HepG2 (cell line): ENCODE results near the gene FCER1G. TPM values are rescaled to one million over a fixed set of nuclear protein-coding genes. Genes with fewer than 3 reads are reported as not detected.

ENCODE experiments used
- ATAC-seq: fragments of 200-7000 bp; cut with Tn5 transposase; 3 replicates; pipeline ENCODE4 v1.9.1; 2020; ENCODE audit warnings: mild to moderate bottlenecking, moderate library complexity
- BruUV-seq: library from RNA; stranded (reverse); fragments of 400-500 nt; replicated peaks from 2 replicates; lab custom pipeline; 2021; lab: Mats Ljungman, UMichigan
- CTCF ChIA-PET: fragments of 300-600 bp; formaldehyde crosslinking; extraction: SDS; loops from one replicate; lab custom pipeline; 2021; ENCODE audit warnings: low total read pairs, inconsistent platforms, low intra/inter-chr PET ratio; lab: Yijun Ruan, JAX
- POLR2A ChIA-PET: fragments of 350-600 bp; sonication (Branson Sonifier 250); formaldehyde crosslinking; loops from one replicate; lab custom pipeline; 2020; ENCODE audit warnings: antibody characterized with exemption, inconsistent platforms; lab: Yijun Ruan, JAX
- DNase-seq: peaks from one replicate; pipeline ENCODE4 v3.0.0-alpha.2; 2015; ENCODE audit warnings: low spot score
- FAIRE-seq: peaks from 3 replicates; lab custom pipeline; 2011; peaks lifted over from hg19 to GRCh38; lab: Jason Lieb, UNC
- H2AFZ ChIP-seq: one replicate; pipeline ENCODE4 v1.6.1; 2011; ENCODE audit warnings: low read length, inconsistent platforms
- H3K27ac ChIP-seq: fragments of 300-600 bp; 3 replicates; pipeline ENCODE4 v1.8.0; 2011; ENCODE audit warnings: mixed run types, mild to moderate bottlenecking, mixed read lengths, low read length, inconsistent platforms; ENCODE audit not compliant: insufficient read depth; ENCODE audit errors: extremely low read length
- H3K27me3 ChIP-seq, 2 experiments: fragments of 200-600 bp in 1 of 2; 2 replicates in 1 of 2; 3 replicates in 1 of 2; pipeline versions ENCODE4 v1.6.0 to v1.8.0; 2011; ENCODE audit warnings: low read length in 2 of 2, mild to moderate bottlenecking in 2 of 2, moderate library complexity in 2 of 2, inconsistent platforms in 1 of 2; ENCODE audit not compliant: insufficient read depth in 2 of 2, control insufficient read depth in 1 of 2
- H3K36me3 ChIP-seq, 2 experiments: fragments of 200-600 bp in 1 of 2; replicated peaks in 1 of 2; 2 replicates in 1 of 2; 3 replicates in 1 of 2; pipeline versions ENCODE4 v1.5.1 to v1.8.0; 2011; ENCODE audit warnings: low read length in 2 of 2, inconsistent platforms in 1 of 2; ENCODE audit not compliant: insufficient read depth in 2 of 2, control insufficient read depth in 1 of 2
- H3K4me1 ChIP-seq: 2 replicates; pipeline ENCODE4 v1.5.1; 2012; ENCODE audit warnings: low read length, inconsistent platforms; ENCODE audit not compliant: insufficient read depth
- H3K4me2 ChIP-seq: 2 replicates; pipeline ENCODE4 v1.6.0; 2011; ENCODE audit warnings: low read depth, low read length, inconsistent platforms
- H3K4me3 ChIP-seq, 3 experiments: fragments of 200-600 bp in 1 of 3; sonication (generic), shearing (Covaris generic) in 1 of 3; replicated peaks in 1 of 3; 2 replicates each; pipeline ENCODE4 v1.5.1; 2011 to 2016; ENCODE audit warnings: low read length in 3 of 3, inconsistent platforms in 2 of 3, low read depth in 2 of 3, mild to moderate bottlenecking in 2 of 3, control low read depth in 1 of 3, mixed read lengths in 1 of 3; ENCODE audit not compliant: insufficient read depth in 1 of 3
- H3K79me2 ChIP-seq: one replicate; pipeline ENCODE4 v1.6.1; 2011; ENCODE audit warnings: low read length, inconsistent platforms; ENCODE audit not compliant: insufficient read depth
- H3K9ac ChIP-seq: 2 replicates; pipeline ENCODE4 v1.6.0; 2011; ENCODE audit warnings: mild to moderate bottlenecking, low read depth, low read length, inconsistent platforms; ENCODE audit not compliant: insufficient read depth
- H3K9me3 ChIP-seq: 2 replicates; pipeline ENCODE4 v1.5.1; 2012; ENCODE audit warnings: mild to moderate bottlenecking, low read length
- H4K20me1 ChIP-seq: 2 replicates; pipeline ENCODE4 v1.6.0; 2011; ENCODE audit warnings: inconsistent platforms, mild to moderate bottlenecking, low read length, moderate library complexity; ENCODE audit not compliant: insufficient read depth
- DMAP1 ChIP-seq: IDR thresholded peaks from 2 replicates; pipeline ENCODE4 v1.6.1; 2016
- ELF4 ChIP-seq: sonication (generic); formaldehyde crosslinking; IDR thresholded peaks from 2 replicates; pipeline ENCODE4 v1.5.0; 2020; ENCODE audit warnings: missing genetic modification reagents, mild to moderate bottlenecking, moderate library complexity, borderline replicate concordance
- HNF4A ChIP-seq: sonication (generic); formaldehyde crosslinking; IDR thresholded peaks from 2 replicates; pipeline ENCODE4 v1.4.0; 2020; ENCODE audit warnings: missing genetic modification reagents
- MAFF ChIP-seq: IDR thresholded peaks from 2 replicates; pipeline ENCODE4 v1.6.1; 2011; ENCODE audit warnings: low read depth, low read length, improper control_type of control experiment
- MBNL3 ChIP-seq: fragments of 250-450 bp; sonication (Bioruptor Pico); conservative IDR thresholded peaks from 2 replicates; pipeline ENCODE4 v1.8.0; 2022; ENCODE audit warnings: mild to moderate bottlenecking, inconsistent platforms
- NFKBIZ ChIP-seq: IDR thresholded peaks from 2 replicates; pipeline ENCODE4 v1.6.1; 2018; ENCODE audit warnings: missing genetic modification reagents, missing compliant biosample characterization
- SP140L ChIP-seq: sonication (generic); formaldehyde crosslinking; IDR thresholded peaks from 2 replicates; pipeline ENCODE4 v1.4.0; 2020; ENCODE audit warnings: missing genetic modification reagents, borderline replicate concordance
- ZNF20 ChIP-seq: sonication (generic); formaldehyde crosslinking; IDR thresholded peaks from 2 replicates; pipeline ENCODE4 v1.4.0; 2020; ENCODE audit warnings: mild to moderate bottlenecking, moderate library complexity, missing genetic modification reagents
- ZNF737 ChIP-seq: sonication (generic); formaldehyde crosslinking; IDR thresholded peaks from 2 replicates; pipeline ENCODE4 v1.5.0; 2020; ENCODE audit warnings: missing genetic modification reagents, mild to moderate bottlenecking, borderline replicate concordance
- WGBS: methylation state at CpG from one replicate; pipeline ENCODE4 v1.1.6; 2017; ENCODE audit warnings: low lambda C conversion rate; 5-methylcytosine and 5-hydroxymethylcytosine counted together
- in situ Hi-C: cut with HindIII; loops from 2 replicates; pipeline ENCODE4 v1.10.0; 2017; ENCODE audit warnings: low pct_unique_long_range_greater_than_20kb; ENCODE audit not compliant: extremely low pct_ligation_motif_present
- intact Hi-C: fragments of 100-400 bp; cut with micrococcal nuclease; formaldehyde crosslinking; loops from one replicate; pipeline ENCODE4 v1.10.0; 2022; ENCODE audit not compliant: unreplicated experiment
- polyA plus RNA-seq, 8 experiments: library from polyadenylated mRNA; depleted of rRNA in 3 of 8; stranded (reverse) in 7 of 8; unstranded in 1 of 8; fragments of >200 nt; fragmentation: Illumina TruSeq in 4 of 8; extraction: Trizol in 4 of 8; gene quantifications; 2 replicates each; pipeline versions ENCODE4 v1.2.1 to v1.2.3, GENCODE V29; 2011 to 2016; ENCODE audit warnings: low read depth in 4 of 8, missing spikeins in 1 of 8, mixed read lengths in 1 of 8; ENCODE audit not compliant: insufficient read depth in 1 of 8
- total RNA-seq, 5 experiments: library from RNA; depleted of rRNA; stranded (reverse); fragments of >200 nt; fragmentation: Illumina TruSeq; extraction: Trizol; gene quantifications; 2 replicates each; pipeline ENCODE4 v1.2.3, GENCODE V29; 2016; ENCODE audit warnings: low read depth in 1 of 5
- TF ChIP-seq, protein P1 (sequence below): sonication (generic); formaldehyde crosslinking; conservative IDR thresholded peaks from 2 replicates; pipeline ENCODE4 v1.4.0; 2020; ENCODE audit warnings: missing genetic modification reagents

Gene FCER1G
- total and polyA plus RNA-seq, 2 of the 13 experiments (the other 11 are each of a cell fraction or from before 2014, with no cell fraction given): 1.3 to 6.4 TPM

DNA sequence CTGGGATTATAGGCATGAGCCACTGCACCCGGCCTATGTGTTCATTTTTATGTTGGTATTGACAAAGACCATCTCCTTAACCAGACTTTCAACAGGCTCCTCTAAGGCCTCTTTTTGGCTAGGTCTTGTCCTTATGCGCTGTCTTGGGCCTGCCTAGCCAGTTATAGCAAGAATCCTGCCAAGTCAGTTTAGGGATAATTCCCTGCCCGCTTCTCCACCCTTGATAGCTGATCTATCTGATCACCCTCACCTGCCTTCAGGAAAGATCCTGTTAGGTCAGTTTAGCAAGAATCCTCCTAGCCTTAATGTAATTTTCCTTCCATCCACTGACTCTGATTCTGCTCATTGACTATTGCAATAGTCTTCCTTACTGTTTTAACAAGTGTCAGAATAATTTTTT lies 35.4 kb upstream of the FCER1G start:
- Histone ChIP-seq H3K4me1 (peaks cover 19% of the 10 kb centered on the region), H3K27me3 (no peaks in the 10 kb centered on the region; a peak in 1 of 5 replicates), H3K36me3 (peaks cover 2 to 5% of the 10 kb centered on the region in 2 experiments; a peak in 4 of 5 replicates), H3K79me2 (peaks cover 10% of the 10 kb centered on the region), H3K9ac (no peak overlapping the region), H2AFZ (no peak overlapping the region), H3K4me2 (no peak overlapping the region), H3K27ac (no peak overlapping the region), H3K4me3 (no peak overlapping the region), H3K9me3 (no peaks in the 10 kb centered on the region), H4K20me1 (no peaks in the 10 kb centered on the region)
- FAIRE-seq (no peak), DNase-seq (no peak), ATAC-seq (no peak)
- TF ChIP-seq ZNF737 (CRISPR knock-in tag) (no peak), NFKBIZ (no peak), DMAP1 (CRISPR knock-in tag) (no peak), ZNF20 (CRISPR knock-in tag) (no peak), HNF4A (CRISPR knock-in tag) (no peak), MBNL3 (CRISPR knock-in tag) (no peak), SP140L (CRISPR knock-in tag) (no peak), ELF4 (CRISPR knock-in tag) (no peak), MAFF (no peak)
- TF ChIP-seq, protein P1, sequence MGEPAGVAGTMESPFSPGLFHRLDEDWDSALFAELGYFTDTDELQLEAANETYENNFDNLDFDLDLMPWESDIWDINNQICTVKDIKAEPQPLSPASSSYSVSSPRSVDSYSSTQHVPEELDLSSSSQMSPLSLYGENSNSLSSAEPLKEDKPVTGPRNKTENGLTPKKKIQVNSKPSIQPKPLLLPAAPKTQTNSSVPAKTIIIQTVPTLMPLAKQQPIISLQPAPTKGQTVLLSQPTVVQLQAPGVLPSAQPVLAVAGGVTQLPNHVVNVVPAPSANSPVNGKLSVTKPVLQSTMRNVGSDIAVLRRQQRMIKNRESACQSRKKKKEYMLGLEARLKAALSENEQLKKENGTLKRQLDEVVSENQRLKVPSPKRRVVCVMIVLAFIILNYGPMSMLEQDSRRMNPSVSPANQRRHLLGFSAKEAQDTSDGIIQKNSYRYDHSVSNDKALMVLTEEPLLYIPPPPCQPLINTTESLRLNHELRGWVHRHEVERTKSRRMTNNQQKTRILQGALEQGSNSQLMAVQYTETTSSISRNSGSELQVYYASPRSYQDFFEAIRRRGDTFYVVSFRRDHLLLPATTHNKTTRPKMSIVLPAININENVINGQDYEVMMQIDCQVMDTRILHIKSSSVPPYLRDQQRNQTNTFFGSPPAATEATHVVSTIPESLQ (CRISPR knock-in tag): no peak
- 73% methylated on average over 3 of the region's 3 CpGs for WGBS
- BruUV-seq: no TSS peak
- intact Hi-C loops (no loop called here), in situ Hi-C loops (no loop called here)
- POLR2A ChIA-PET: no interaction called here
- CTCF ChIA-PET: no interaction called here
